GM10266 (cell line): ENCODE results near the gene VPS16.

ENCODE experiments used
- DNase-seq: peaks from one replicate; pipeline ENCODE4 v3.0.0; 2012; ENCODE audit errors: extremely low spot score
- TF ChIP-seq, protein P1 (sequence below): IDR thresholded peaks from 2 replicates; pipeline ENCODE4 v1.5.1; 2012; ENCODE audit warnings: mild to moderate bottlenecking, low read depth; ENCODE audit not compliant: control insufficient read depth, insufficient read depth; ENCODE audit errors: missing control alignments

Gene VPS16

DNA sequence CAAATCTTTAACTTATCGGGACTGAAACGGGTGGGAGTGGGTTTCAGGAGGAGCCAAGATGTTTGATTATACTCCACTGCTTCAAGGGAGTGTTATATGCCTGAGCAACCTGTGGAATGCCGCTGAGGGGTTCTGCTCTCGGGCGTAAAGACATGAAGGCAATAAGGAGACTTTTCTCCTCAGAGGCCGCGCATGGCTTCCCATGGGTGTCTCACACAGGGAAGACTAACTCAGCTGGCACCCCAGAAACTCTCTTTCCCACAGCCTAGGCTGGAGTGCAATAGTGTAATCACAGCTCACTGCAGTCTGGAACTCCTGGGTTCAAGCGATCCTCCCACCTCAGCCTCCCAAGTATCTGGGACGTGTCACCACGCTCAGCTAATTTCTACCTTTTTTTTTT, 30.9 kb upstream of the VPS16 start:
- TF ChIP-seq, protein P1, sequence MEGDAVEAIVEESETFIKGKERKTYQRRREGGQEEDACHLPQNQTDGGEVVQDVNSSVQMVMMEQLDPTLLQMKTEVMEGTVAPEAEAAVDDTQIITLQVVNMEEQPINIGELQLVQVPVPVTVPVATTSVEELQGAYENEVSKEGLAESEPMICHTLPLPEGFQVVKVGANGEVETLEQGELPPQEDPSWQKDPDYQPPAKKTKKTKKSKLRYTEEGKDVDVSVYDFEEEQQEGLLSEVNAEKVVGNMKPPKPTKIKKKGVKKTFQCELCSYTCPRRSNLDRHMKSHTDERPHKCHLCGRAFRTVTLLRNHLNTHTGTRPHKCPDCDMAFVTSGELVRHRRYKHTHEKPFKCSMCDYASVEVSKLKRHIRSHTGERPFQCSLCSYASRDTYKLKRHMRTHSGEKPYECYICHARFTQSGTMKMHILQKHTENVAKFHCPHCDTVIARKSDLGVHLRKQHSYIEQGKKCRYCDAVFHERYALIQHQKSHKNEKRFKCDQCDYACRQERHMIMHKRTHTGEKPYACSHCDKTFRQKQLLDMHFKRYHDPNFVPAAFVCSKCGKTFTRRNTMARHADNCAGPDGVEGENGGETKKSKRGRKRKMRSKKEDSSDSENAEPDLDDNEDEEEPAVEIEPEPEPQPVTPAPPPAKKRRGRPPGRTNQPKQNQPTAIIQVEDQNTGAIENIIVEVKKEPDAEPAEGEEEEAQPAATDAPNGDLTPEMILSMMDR, result no peak
- no peak for DNase-seq

DNA sequence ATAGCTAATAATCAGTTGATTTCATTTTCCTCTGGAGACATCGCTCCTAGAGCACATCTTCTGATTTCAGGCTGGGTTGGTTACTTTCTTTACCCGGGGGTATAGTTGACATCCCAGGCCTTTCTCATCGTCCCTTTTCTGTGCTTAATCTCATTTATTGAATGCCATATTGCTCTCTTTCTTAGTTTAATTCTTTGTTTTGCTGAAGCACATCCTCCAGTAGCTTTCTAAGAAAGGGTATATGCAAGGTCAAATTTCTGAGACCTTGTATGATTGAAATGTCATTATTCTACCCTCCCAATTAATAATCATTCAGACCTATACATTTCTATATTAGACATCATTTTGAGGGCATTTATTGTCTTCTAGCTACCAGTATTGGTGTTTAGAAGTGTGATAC, 28.4 kb upstream of the VPS16 start:
- TF ChIP-seq, protein P1, result no peak
- DNase-seq, result no peak

DNA sequence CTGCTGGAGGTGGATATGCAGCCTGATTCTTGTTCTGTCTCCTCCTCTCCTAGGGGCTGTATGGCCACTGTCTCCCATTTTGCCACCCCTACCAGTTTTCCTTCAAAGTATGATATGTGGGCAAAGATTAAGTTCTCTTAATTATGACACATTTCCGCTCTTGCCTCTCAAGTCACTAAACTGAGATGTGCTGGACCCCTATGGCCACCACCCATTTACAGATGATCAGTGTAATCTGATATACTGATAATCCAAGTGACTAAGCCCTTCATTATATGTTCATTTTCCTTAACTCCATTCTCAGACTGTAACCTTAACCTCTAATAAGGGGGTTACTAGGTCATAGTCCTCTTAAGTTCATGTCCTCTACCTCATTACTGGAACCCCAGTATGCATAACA, 26.5 kb upstream of the VPS16 start:
- TF ChIP-seq, protein P1, result no peak
- no peak for DNase-seq

DNA sequence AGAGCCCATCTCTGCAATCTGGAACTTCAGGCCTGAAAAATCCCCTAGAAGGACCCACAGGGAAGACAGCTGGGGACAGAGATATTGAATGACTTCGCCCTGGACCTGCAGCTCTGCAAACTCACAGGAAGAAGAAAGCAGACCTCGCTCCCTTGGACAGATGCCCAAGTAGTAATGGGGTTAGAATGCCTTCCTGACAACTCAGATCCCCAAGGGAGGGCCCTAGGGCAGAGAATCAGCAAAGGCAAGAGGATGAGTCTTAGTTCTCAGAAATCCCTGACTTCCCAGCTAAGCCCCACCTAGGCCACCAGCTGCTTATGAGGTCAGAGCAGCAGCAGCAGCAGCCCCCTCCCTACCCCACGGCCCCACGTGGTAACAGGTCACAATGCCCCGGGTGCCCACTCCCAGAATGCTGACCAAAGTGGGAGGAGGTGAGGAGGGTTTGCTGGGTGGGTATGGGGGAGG, 25.9 kb upstream of the VPS16 start, which contains the start of gene C20orf141:
C20orf141 (plus strand) TSS at position 401 of the 465 bp plus-strand sequence. CDS start 198 bp downstream, outside the sequence.
- no peak for DNase-seq
- TF ChIP-seq, protein P1, result no peak

DNA sequence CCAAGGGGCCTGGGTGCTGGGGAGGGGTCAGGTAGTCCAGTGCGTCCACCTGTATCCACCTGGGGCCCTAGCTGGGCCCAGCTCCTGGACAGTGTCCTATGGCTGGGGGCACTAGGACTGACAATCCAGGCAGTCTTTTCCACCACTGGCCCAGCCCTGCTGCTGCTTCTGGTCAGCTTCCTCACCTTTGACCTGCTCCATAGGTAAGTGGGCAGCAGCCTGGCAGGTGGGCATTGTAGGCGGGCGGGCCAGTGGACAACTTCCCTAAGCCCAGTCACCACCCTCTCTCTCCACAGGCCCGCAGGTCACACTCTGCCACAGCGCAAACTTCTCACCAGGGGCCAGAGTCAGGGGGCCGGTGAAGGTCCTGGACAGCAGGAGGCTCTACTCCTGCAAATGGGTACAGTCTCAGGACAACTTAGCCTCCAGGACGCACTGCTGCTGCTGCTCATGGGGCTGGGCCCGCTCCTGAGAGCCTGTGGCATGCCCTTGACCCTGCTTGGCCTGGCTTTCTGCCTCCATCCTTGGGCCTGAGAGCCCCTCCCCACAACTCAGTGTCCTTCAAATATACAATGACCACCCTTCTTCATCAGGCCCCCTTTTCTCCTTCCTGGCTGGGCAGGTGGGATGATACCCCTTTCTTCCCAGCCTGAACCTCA, 25.2 kb upstream of the VPS16 start:
- DNase-seq, result no peak
- TF ChIP-seq, protein P1, result no peak

DNA sequence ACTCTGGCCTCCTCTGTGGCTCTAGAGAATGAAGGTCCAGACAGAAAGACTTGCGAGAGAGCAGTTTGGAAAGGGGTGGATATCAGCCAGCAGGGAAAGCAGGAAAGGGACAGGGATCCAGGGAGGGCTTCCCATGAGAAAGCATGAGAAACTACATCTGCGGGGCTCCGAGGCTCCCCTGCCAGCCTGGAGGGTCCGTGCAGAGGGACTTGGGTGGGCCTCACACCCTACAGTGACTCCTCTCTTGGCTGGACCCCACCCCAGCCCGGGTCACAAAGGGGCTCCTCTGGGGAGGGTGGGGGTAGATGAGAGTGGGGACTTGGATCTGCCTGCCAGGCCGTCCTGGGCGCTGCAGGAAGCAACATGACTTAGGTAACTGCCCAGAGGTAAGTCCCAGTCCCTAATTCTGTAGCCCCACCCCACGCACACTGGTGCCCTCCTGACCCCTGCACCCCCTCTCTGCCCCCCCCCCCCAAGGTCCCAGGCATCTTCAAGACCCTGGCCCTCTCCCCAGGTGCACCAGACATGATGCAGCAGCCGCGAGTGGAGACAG, 24.4 kb upstream of the VPS16 start, which contains the start of gene TMEM239:
TMEM239 (plus strand) TSS at position 335 of the 553 bp plus-strand sequence; CDS start at position 526, 191 bp downstream.
- TF ChIP-seq, protein P1, result no peak
- DNase-seq, result no peak

DNA sequence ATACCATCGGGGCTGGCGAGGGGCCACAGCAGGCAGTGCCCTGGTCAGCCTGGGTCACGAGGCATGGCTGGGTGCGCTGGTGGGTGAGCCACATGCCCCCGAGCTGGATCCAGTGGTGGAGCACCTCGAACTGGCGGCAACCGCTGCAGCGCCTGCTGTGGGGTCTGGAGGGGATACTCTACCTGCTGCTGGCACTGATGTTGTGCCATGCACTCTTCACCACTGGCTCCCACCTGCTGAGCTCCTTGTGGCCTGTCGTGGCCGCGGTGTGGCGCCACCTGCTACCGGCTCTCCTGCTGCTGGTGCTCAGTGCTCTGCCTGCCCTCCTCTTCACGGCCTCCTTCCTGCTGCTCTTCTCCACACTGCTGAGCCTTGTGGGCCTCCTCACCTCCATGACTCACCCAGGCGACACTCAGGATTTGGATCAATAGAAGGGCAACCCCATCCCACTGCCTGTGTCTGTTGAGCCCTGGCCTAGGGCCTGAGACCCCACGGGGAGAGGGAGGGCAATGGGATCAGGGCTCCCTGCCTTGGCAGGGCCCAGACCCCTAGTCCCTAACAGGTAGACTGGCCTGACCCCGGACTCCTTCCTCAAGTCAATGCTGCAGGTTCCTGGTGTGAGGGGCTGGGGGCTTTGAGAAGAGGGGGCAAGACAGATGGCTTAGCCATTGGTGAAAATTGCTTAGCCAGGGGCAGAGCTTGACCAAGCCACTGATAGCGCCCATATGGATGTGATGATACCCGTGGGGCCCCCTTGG, 23.8 kb upstream of the VPS16 start:
- TF ChIP-seq, protein P1, result peak; percentile 37
- no peak for DNase-seq
